NOMO-1 (cell line): ENCODE measurements around the gene SLC7A1.

Experiments
- DNase-seq, 2 experiments: peaks; one replicate each; lab custom pipeline; 2025; ENCODE audit not compliant: unreplicated experiment in 2 of 2; lab: John Stamatoyannopoulos, UW

The SLC7A1 gene

GRCh38 chr13:29513002-29513980, 82.2 kb downstream of the SLC7A1 start:
- no peak for DNase-seq

DNA sequence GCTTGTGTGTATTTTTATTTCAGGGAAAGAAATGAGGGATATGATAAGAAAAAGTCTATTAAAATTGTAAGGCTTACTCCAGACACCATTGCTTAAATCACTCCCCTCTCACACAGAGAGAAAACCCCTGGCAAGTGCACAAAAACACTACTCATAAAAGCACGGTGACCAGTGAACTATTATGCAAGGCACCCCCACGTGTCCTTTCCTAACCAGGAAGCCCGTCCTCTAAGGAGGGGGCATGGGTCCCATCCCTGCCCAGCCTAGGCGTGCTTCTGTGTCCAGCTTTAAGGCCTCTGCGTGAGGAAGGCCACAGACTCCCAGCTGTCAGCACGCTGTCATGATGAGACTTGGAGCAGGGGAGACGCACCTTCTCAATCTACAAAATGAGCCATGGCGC, 83.5 kb downstream of the SLC7A1 start:
- DNase-seq = no peak

GRCh38 chr13:29511106-29511796, 84.2 kb downstream of the SLC7A1 start:
- DNase-seq = no peak

DNA sequence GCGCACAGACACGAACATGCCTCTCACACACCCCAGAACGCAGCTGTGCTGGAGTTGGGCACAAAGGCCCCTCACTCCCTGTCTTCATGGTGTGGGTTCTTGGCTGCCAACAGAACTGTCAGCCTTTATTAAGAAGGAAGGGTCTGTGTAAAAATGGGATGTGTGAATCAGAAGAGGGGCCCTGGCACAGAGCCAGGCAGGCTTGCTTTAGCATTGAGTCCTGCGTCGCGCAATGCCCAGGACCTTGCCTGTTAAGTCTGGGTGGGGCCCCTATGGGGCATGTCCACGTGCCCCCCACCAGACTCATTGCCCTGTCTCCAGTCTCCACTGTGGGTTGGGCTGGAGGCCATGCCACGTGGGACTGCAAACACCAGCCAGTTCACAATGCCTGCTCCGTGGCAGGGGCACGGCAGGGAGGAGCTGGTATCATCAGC, 84.8 kb downstream of the SLC7A1 start:
- no peak for DNase-seq

GRCh38 chr13:29509999-29510589, 85.4 kb downstream of the SLC7A1 start:
- no peak for DNase-seq

- no peak for DNase-seq
These were observed 86.6 kb downstream of the SLC7A1 start for GRCh38 chr13:29508876-29509252.

GRCh38 chr13:29508130-29508875, 87.2 kb downstream of the SLC7A1 start:
- DNase-seq = peak; percentile 52 to 67

- no peak for DNase-seq
These were observed 88.1 kb downstream of the SLC7A1 start for GRCh38 chr13:29507356-29507755.

DNA sequence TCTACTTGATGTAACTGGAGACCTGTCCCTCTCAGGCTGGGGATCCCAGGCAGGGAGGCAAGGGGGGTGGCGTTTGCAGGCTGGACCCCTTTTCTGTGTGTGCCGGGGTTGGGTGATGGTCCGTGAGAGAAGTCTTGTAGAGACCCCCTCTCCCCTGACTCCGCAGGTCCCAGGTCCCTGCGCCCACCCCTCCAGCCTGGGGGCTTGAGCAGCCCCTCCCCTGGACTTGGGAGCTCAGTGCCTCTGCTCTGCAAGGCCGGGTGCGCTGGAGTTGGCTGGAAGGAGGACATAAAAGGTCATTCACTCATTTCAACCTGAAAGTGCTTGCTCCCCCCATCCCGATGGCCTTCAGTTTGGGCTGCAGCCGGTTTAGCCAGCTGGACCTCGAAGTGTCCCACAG, 89.5 kb downstream of the SLC7A1 start:
- DNase-seq = no peak

DNA sequence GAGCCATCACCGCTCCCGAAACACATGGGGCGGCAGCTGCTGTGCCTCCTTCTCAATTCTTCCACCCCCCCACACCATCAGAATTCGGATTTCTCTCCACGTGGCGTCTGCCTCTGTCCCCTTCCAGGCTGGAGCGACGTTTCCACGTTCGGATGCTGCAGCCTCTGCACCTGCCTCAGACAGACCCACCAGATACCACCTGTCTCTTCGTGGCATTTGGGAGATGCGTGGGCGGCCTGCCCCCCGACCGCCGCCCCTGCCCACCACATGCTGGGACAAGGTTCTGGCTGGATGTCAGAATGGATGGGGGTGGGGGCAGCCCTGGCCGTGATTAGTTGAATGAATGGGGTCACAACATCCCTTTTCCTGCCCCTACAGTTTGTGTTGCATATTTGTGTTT, 90.0 kb downstream of the SLC7A1 start:
- DNase-seq = no peak

- no peak for DNase-seq
These were observed 90.8 kb downstream of the SLC7A1 start for GRCh38 chr13:29504691-29505090.

- DNase-seq = no peak
These were observed 92.2 kb downstream of the SLC7A1 start for GRCh38 chr13:29503041-29503837.

GRCh38 chr13:29502391-29503008, 93.0 kb downstream of the SLC7A1 start:
- no peak for DNase-seq

- no peak for DNase-seq
These were observed 93.8 kb downstream of the SLC7A1 start for GRCh38 chr13:29501674-29502073.

DNA sequence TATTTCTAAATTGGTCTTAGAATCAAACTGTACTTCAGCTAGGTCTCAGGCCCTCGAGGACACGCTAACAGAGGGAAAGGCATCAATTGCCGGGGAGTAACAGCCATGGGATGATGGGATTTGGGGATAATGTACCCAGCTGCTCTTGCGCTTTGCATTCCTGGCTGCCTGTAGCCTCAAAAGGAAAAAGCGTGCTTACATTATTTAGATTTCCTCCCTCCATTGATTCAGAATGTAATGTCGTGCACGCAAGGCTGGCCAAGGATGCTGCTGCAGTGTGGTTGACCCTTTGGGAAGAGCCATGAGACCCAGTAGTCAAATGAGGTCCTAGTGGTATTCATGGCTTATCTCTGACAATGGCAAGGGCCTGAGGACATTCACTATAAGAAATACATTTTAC, 95.1 kb downstream of the SLC7A1 start:
- no peak for DNase-seq

- no peak for DNase-seq
These were observed 95.9 kb downstream of the SLC7A1 start for GRCh38 chr13:29499506-29500165.

DNA sequence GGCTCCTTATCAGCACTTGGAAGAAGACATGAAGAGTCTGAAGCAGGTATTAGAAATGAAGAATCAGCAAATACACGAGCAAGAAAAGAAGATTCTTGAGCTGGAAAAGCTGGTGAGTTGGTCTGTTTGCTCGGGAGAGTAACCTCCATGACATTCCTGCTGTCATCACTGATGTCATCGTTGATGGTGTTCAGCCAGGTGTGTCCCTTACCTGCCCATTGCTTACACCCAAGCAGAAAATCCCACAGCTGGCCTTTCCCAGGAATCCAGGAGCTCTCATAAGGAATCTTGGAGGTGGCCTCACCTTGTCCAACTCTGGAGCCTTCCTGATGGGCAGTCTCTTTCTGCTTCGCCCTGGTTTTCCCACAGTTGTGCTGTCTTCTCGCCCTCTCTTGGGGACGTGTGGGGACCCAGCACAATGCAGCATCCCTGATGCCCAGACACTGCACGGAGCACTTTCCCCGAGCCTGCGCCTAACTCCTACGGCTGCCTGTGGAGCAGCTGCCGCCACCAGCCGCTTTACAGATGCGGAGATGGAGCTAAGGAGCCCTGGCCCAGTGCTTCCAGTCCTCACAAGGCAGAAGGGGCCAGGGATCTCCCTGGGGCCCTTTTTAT, 97.0 kb downstream of the SLC7A1 start:
- no peak for DNase-seq

GRCh38 chr13:29497137-29497654, 98.3 kb downstream of the SLC7A1 start:
- DNase-seq = no peak
